Kidney (tissue), 14 donors: ENCODE measurements around the gene TBC1D8B. TPM values are rescaled to one million over a fixed set of nuclear protein-coding genes. Genes with fewer than 3 reads are reported as not detected.

Source experiments
- DNase-seq, 5 donors: peaks; one replicate each; pipeline ENCODE4 v3.0.0-alpha.2; 2013 to 2020
- FAIRE-seq: peaks from 2 replicates; lab custom pipeline; 2012; peaks lifted over from hg19 to GRCh38; lab: Jason Lieb, UNC
- H3K27ac ChIP-seq, 2 donors: one replicate each; pipeline ENCODE4 v1.7.0; 2013; ENCODE audit warnings: low read depth in 2 of 2, low read length in 2 of 2, inconsistent platforms in 1 of 2
- H3K27me3 ChIP-seq: one replicate; pipeline ENCODE4 v1.7.1; 2013; ENCODE audit warnings: low read length, inconsistent platforms; ENCODE audit not compliant: control insufficient read depth, insufficient read depth
- H3K36me3 ChIP-seq, 3 donors: one replicate each; pipeline versions ENCODE4 v1.7.0 to v1.7.1; 2013; ENCODE audit warnings: low read length in 3 of 3, control low read depth in 1 of 3, inconsistent platforms in 1 of 3; ENCODE audit not compliant: insufficient read depth in 3 of 3, control insufficient read depth in 2 of 3
- H3K4me1 ChIP-seq, 3 donors: one replicate each; pipeline versions ENCODE4 v1.7.0 to v1.7.1; 2013; ENCODE audit warnings: low read length in 3 of 3, inconsistent platforms in 1 of 3, low read depth in 1 of 3; ENCODE audit not compliant: control insufficient read depth in 2 of 3, insufficient read depth in 2 of 3
- H3K4me3 ChIP-seq, 3 donors: one replicate each; pipeline versions ENCODE4 v1.7.0 to v1.8.1; 2013; ENCODE audit warnings: low read length in 3 of 3, control low read depth in 1 of 3, inconsistent platforms in 1 of 3
- H3K9ac ChIP-seq, 3 donors: one replicate each; pipeline versions ENCODE4 v1.7.0 to v1.7.1; 2013; ENCODE audit warnings: low read length in 3 of 3, control low read depth in 1 of 3, inconsistent platforms in 1 of 3
- H3K9me3 ChIP-seq, 3 donors: one replicate each; pipeline versions ENCODE4 v1.7.0 to v1.7.1; 2013; ENCODE audit warnings: low read length in 3 of 3, control low read depth in 1 of 3, inconsistent platforms in 1 of 3; ENCODE audit not compliant: control insufficient read depth in 2 of 3, insufficient read depth in 1 of 3
- intact Hi-C: fragments of 100-400 bp; cut with DNase I; formaldehyde crosslinking; loops from one replicate; pipeline ENCODE4 v1.11.1; 2022
- polyA plus RNA-seq: library from polyadenylated mRNA; stranded (reverse); fragments of 350-450 nt; fragmentation: Illumina TruSeq; extraction: RNeasy Lipid Tissue Mini Kit (QIAGEN cat#74804); gene quantifications from one replicate; pipeline ENCODE4 v1.2.3, GENCODE V29; 2014; ENCODE audit warnings: low read depth, low replicate concordance; ENCODE audit not compliant: insufficient read depth
- total RNA-seq: library from RNA; stranded (reverse); fragmentation: NEBNext Ultra II Directional; extraction: Animal tissue kit (Norgen Biotek cat#: 25700); gene quantifications from one replicate; pipeline ENCODE4 v1.2.1, GENCODE V29; 2021
- TF ChIP-seq, protein P1 (sequence below): IDR thresholded peaks from 3 replicates; pipeline ENCODE4 v1.5.1; 2012; ENCODE audit warnings: mild to moderate bottlenecking, moderate library complexity, borderline replicate concordance; ENCODE audit not compliant: insufficient read depth; ENCODE audit errors: extremely low read depth
- donor health status: control.
- donor health status: control.
- donor health status: control.
- donor health status: control.
- donor health status: control.
- donor health status: DM: yes; HTN: yes; CAD: no.
- donor health status: Normal renal cell carcinoma (clear cell type).

The TBC1D8B gene
- total and polyA plus RNA-seq, 2 donors from 2014 or later, result 3.5 to 9.7 TPM

DNA sequence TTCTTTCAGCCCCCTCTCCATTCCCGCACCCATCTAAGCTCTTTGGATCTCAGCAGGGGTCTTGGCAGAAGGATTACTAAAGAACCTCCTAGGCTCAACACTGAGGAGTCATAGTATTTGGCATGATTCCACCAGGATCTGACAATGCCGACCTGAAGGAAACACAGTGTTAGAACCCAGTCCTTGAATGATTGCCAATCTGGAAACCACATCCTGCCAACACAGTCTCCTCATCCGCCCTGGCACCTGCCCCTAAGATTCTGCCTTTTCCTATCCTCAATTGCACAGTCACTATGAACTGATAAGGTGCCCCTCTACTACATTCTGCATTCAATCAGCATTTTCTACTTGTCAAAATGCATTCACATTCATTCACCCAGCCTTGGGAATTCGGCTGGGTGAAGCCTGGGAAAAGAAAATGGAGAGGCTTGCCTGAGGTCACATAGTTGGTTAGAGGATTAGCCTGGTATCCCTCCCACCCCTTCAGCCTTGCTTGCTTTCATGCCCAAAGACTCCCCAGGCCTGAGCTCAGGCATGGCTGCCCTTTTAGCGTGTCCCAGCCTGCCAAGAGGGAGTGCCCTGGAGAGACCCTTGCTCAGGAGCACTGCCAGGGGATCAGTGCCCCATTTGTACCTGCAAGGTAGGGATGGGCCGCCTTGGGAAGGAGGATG is 115.5 kb downstream of the TBC1D8B start:
- H3K9me3 ChIP-seq, result no peaks in the 10 kb centered on the region
- H3K4me1 ChIP-seq, result no peaks in the 10 kb centered on the region
- intact Hi-C loops, result no loop called here
- no peak overlapping the region for H3K27ac ChIP-seq
- no peak overlapping the region for H3K9ac ChIP-seq
- TF ChIP-seq, protein P1, sequence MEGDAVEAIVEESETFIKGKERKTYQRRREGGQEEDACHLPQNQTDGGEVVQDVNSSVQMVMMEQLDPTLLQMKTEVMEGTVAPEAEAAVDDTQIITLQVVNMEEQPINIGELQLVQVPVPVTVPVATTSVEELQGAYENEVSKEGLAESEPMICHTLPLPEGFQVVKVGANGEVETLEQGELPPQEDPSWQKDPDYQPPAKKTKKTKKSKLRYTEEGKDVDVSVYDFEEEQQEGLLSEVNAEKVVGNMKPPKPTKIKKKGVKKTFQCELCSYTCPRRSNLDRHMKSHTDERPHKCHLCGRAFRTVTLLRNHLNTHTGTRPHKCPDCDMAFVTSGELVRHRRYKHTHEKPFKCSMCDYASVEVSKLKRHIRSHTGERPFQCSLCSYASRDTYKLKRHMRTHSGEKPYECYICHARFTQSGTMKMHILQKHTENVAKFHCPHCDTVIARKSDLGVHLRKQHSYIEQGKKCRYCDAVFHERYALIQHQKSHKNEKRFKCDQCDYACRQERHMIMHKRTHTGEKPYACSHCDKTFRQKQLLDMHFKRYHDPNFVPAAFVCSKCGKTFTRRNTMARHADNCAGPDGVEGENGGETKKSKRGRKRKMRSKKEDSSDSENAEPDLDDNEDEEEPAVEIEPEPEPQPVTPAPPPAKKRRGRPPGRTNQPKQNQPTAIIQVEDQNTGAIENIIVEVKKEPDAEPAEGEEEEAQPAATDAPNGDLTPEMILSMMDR, result no peak
- no peak overlapping the region for H3K4me3 ChIP-seq
- DNase-seq (no peak), FAIRE-seq (no peak)
- H3K36me3 ChIP-seq, result no peaks in the 10 kb centered on the region
- H3K27me3 ChIP-seq, result no peaks in the 10 kb centered on the region

GRCh38 chrX:106919932-106920452 is 117.5 kb downstream of the TBC1D8B start, which contains the start of gene CLDN2:
Gene CLDN2, plus strand, starts transcription at chrX:106920402. Its CDS starts 7,827 bp downstream, at chrX:106928229.
- peak in 3 of 5 donors; percentile 24 to 44 (median 34) for DNase-seq
- no peak for FAIRE-seq
- H3K9ac ChIP-seq, result no peak within 1 kb of the TSS
- H3K27ac ChIP-seq, result no peak within 1 kb of the TSS
- intact Hi-C loops, result no loop called here
- H3K9me3 ChIP-seq, result no peaks in the 10 kb centered on the region
- no peaks in the 10 kb centered on the region for H3K27me3 ChIP-seq
- H3K4me3 ChIP-seq, result no peak within 1 kb of the TSS
- no peaks in the 10 kb centered on the region for H3K4me1 ChIP-seq
- H3K36me3 ChIP-seq, result no peaks in the 10 kb centered on the region
- TF ChIP-seq, protein P1, result no peak

DNA sequence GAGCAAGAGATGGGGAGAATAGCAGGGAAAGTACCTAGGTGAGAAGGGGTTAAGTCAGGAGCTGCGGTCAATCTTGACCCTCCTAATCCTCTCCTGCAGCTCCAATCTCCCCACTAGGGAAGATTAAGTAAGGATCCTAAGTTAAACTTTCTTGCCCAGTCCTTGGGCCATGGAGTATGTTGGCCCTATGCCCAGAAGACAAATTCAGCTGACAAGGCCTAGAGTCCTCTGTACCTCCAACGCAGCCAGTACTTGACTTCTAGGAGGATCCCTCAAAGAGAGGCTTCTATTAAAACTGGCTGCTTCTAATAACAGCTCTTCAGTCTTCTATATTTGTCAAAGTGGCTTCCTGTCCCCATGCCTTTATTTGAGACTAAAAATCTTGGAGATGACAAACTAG is 119.2 kb downstream of the TBC1D8B start:
- intact Hi-C loops, result no loop called here
- no peaks in the 10 kb centered on the region for H3K27me3 ChIP-seq
- H3K9ac ChIP-seq, result no peak overlapping the region
- H3K4me1 ChIP-seq, result no peaks in the 10 kb centered on the region
- H3K4me3 ChIP-seq, result no peak overlapping the region
- no peak overlapping the region for H3K27ac ChIP-seq
- no peaks in the 10 kb centered on the region for H3K9me3 ChIP-seq
- FAIRE-seq (no peak), DNase-seq (no peak)
- H3K36me3 ChIP-seq, result no peaks in the 10 kb centered on the region
- TF ChIP-seq, protein P1, result no peak

Other genes with a start within 250 kb of the TBC1D8B start
- 4.7 TPM for gene RADX, start 190.7 kb upstream of the TBC1D8B start, total RNA-seq
- gene RADX, start 190.7 kb upstream of the TBC1D8B start, polyA plus RNA-seq, result 3.2 TPM
- gene RNF128, start 76.0 kb upstream of the TBC1D8B start, total RNA-seq, result 18.9 TPM
- gene RNF128, start 76.0 kb upstream of the TBC1D8B start, polyA plus RNA-seq, result 18.4 TPM
- 0.50 TPM for gene RIPPLY1, start 100.7 kb downstream of the TBC1D8B start, total RNA-seq
- 6.9 TPM for gene RIPPLY1, start 100.7 kb downstream of the TBC1D8B start, polyA plus RNA-seq
- gene CLDN2, start 117.7 kb downstream of the TBC1D8B start, total RNA-seq, result 140 TPM
- gene CLDN2, start 117.7 kb downstream of the TBC1D8B start, polyA plus RNA-seq, result 74.1 TPM
- gene MORC4, start 197.5 kb downstream of the TBC1D8B start, total RNA-seq, result 12.6 TPM
- gene MORC4, start 197.5 kb downstream of the TBC1D8B start, polyA plus RNA-seq, result 8.2 TPM